Measurements from ENCODE around the gene TNRC6B.

DNA sequence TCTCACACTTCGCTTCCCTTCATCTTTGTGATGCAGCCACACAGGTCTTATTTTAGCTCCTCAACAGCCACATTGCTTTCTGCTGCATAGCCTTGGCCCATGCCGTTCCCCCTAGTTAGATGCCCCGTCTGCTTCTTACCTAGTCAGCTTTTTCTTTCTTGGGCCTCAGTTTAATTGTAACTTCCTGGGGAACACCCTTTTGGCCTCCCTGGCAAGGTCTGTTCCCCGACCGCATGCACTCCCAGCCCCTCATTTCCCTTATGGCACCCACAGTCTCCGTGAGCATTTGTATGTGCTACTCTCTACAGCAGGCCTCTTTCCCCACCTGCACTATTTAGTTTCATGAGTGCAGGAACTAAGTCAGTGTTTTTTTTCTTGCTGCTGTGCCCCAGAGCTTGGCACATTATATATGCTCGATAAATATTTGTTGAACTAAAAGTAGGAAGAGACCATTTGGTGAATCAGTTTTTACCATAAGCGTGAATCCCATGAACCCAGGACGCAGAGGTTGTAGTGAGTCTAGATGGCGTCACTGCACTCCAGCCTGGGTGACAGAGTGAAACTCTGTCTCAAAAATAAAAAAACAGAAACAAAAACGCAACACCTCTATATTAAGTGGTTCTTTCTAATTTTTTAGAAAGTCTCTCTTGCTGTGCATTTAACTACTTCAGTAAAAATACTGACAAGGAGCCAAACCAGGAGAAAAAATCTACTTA lies 38.5 kb downstream of the TNRC6B start:
- TF ChIP-seq, protein P1, sequence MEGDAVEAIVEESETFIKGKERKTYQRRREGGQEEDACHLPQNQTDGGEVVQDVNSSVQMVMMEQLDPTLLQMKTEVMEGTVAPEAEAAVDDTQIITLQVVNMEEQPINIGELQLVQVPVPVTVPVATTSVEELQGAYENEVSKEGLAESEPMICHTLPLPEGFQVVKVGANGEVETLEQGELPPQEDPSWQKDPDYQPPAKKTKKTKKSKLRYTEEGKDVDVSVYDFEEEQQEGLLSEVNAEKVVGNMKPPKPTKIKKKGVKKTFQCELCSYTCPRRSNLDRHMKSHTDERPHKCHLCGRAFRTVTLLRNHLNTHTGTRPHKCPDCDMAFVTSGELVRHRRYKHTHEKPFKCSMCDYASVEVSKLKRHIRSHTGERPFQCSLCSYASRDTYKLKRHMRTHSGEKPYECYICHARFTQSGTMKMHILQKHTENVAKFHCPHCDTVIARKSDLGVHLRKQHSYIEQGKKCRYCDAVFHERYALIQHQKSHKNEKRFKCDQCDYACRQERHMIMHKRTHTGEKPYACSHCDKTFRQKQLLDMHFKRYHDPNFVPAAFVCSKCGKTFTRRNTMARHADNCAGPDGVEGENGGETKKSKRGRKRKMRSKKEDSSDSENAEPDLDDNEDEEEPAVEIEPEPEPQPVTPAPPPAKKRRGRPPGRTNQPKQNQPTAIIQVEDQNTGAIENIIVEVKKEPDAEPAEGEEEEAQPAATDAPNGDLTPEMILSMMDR (IDR thresholded peaks at IDR 0.05) = no peak
- TF ChIP-seq POLR2A (IDR thresholded peaks at IDR 0.05) = no peak

Measured in right lobe of liver (tissue), 4 donors.